T follicular helper cell (primary cell): Measurements from ENCODE around the gene GUCY1B1.

Experiments
- DNase-seq: peaks from one replicate; pipeline ENCODE4 v3.0.0-alpha.2; 2020; ENCODE audit warnings: low read depth
- total RNA-seq, 2 experiments: gene quantifications; one replicate each; lab custom pipeline; 2026; lab: John Stamatoyannopoulos, UW

Gene GUCY1B1
- total RNA-seq: 0.24 to 1.9 reads per million in 2 experiments

GRCh38 chr4:155758481-155759371 lies at the start of gene GUCY1B1:
Gene GUCY1B1 (plus strand): TSS chr4:155759021. CDS start chr4:155759141, 120 bp downstream.
- DNase-seq: peak; percentile 21

GRCh38 chr4:155709918-155710317 lies 48.9 kb upstream of the GUCY1B1 start:
- DNase-seq: no peak

- no peak for DNase-seq
These were observed 47.3 kb upstream of the GUCY1B1 start for GRCh38 chr4:155711556-155711955.

- DNase-seq: no peak
These were observed 46.0 kb upstream of the GUCY1B1 start for GRCh38 chr4:155712846-155713245.

GRCh38 chr4:155713911-155714310 lies 44.9 kb upstream of the GUCY1B1 start:
- DNase-seq: no peak

- DNase-seq: no peak
These were observed 36.5 kb upstream of the GUCY1B1 start for GRCh38 chr4:155722336-155722735.

- DNase-seq: no peak
These were observed 35.9 kb upstream of the GUCY1B1 start for GRCh38 chr4:155722816-155723499.

GRCh38 chr4:155724731-155725130 lies 34.1 kb upstream of the GUCY1B1 start:
- DNase-seq: no peak

GRCh38 chr4:155734065-155734464 lies 24.8 kb upstream of the GUCY1B1 start:
- no peak for DNase-seq

- no peak for DNase-seq
These were observed 23.9 kb upstream of the GUCY1B1 start for GRCh38 chr4:155734951-155735350.

GRCh38 chr4:155735496-155735895 lies 23.3 kb upstream of the GUCY1B1 start:
- no peak for DNase-seq

DNA sequence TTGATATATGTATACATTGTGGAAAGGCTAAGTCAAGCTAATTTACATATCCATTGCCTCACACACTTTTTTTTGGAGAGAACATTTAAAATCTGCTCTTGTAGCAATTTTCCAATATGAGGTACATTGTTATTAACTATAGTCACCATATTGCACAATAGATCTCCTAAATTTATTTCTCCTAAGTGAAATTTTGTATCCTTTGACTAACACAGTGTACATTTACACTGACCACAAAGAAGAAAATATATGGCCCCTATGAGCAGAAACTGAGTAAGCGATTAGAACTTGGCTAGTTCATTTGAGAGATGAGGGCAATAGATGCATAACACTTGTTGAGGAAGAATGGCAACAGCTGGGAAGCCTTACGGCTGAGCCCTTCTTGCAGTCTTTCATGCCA lies 20.3 kb upstream of the GUCY1B1 start:
- no peak for DNase-seq

DNA sequence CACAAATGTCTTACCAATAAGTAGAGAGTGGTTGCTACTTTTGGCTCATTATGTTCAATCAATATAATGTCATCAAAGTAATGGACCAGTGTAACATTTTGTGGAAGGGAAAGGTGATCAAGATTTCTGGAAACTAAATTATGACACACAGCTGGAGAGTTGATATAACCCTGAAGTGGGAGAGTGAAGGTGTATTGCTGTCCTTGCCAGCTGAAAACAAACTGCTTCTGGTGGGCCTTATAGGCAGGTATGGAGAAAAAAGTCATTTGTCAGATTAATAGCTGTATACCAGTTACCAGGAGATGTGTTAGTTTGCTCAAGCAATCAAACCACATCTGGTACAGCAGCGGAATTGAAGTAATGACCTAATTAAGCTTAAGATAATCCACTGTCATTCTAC lies 17.3 kb upstream of the GUCY1B1 start:
- no peak for DNase-seq

- no peak for DNase-seq
These were observed 16.4 kb upstream of the GUCY1B1 start for GRCh38 chr4:155742310-155743015.

- no peak for DNase-seq
These were observed 12.8 kb upstream of the GUCY1B1 start for GRCh38 chr4:155745984-155746383.

GRCh38 chr4:155748039-155748438 lies 10.8 kb upstream of the GUCY1B1 start:
- DNase-seq: no peak

- no peak for DNase-seq
These were observed 9.8 kb upstream of the GUCY1B1 start for GRCh38 chr4:155749041-155749440.

DNA sequence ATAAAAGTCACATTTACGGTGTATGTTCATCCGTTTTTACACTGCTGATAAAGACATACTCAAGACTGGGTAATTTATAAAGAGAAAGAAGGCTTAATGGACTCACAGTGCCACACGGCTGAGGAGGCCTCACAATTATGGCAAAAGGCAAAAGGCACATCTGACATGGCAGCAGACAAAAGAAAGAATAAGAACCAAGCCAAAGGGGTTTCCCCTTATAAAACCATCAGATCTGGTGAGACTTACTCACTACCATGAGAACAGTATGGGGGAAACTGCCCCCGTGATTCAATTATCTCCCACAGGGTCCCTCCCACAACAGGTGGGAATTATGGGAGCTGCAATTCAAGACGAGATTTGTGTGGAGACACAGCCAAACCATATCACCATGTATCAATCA lies 7.3 kb upstream of the GUCY1B1 start:
- no peak for DNase-seq

- DNase-seq: no peak
These were observed 1.0 kb upstream of the GUCY1B1 start for GRCh38 chr4:155757745-155758265.

GRCh38 chr4:155759372-155760252 lies 791 bp downstream of the GUCY1B1 start:
- DNase-seq: no peak

GRCh38 chr4:155761047-155761446 lies 2.2 kb downstream of the GUCY1B1 start:
- no peak for DNase-seq
